GM04503 (cell line): ENCODE measurements around the gene MR1.

ENCODE experiments used
- DNase-seq: peaks from one replicate; pipeline ENCODE4 v3.0.0-alpha.2; 2012; ENCODE audit warnings: low read depth

MR1 gene

DNA sequence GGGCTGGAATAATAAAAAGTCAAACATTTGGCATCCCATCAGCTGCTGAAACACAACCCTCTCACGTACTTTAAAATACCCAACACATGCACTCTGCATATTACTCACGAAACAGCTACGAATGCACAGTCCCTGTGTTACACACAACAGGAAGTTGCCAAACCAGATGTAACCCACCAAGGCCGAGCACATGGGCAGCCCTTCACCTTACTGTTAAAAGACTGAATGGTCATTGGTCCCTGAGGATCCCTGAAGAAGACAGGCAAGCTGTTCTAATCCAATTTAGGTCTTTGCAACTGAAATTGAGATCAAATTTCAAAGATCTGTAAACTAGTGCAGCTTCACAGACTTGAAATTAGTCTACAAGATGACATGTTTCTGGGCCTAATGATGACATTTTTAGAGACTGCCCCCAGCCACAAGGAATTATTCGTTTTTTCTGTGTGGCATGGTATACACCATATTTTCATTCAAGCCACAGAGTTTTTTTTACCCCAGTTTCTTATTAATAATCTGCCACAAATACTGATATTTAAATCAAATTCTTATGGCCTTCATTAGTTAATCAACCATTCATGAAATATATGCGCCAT lies 29.1 kb downstream of the MR1 start:
- peak; percentile 57 for DNase-seq

DNA sequence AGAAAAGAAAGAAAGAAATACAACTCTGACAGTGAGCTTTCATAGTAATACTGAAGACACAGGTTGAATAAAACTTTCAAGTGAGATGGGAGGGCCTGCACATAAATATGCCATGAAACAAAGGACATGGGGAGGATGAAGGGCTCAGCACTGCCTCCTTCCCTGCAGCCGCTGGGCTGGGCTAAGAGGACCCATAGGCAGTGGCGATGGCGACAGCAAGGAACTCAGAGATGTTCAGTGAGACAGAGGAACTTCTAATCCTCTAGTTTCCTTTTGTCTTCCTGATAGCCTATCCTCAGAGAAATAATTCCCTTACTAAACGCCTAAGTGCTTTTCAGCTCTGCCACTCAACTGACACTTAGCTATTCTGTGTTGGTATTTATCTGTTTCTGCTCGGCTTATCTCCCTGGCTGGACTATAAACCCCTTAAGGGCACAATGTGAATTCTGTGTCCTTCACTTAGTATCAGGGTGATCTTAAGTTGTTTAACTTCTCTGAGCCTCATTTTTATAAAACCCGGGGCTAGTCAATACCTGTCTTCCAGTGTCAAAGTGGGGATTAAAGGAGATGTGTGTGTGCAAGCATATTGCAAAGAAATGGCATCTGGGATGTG lies 30.3 kb downstream of the MR1 start:
- no peak for DNase-seq

DNA sequence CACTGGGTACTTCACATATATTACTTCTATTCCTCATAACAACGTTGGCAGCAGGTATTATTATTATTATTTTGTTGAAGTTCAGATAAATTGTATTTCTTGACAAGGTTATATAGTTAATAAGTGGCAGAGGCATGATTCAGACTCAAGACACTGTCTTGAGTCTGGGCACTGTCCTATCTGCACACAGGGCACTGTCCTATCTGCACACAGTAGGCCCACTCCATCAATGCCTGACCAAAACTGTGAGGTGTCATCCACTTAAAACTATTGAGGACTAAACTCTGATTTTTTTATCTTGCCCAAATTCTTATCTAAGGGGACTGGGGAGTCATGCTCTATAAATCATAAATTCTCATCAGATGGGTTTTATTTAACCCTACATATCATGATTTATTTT lies 30.9 kb downstream of the MR1 start:
- DNase-seq = no peak

GRCh38 chr1:181073638-181074037 lies 39.9 kb downstream of the MR1 start:
- DNase-seq = no peak

DNA sequence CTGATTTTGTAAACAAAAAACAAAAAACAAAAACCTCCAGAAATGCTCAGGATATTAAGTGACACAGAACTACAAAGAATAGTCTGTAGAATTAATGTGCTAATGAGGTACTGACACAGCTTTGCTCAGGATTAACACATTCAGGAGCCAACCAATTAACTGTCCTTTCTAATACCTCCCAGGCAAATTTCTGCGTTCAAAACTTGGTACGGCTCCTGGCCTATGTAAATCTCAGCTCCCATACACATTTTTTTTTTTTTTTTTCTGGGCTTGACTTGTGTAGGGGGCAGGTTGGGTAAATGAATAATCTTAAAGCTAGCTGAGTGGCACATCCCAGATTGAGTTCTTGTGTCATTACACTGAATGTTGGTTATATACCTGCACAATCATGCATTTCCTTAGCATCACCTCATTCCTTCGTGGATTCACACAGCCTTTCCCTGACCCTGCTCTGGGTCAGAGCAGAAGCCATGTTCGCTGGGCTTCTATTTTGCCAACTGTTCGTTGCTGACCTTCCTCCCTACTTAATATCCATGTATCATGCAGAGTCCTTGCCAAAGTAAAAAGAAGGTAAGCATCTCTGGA lies 42.1 kb downstream of the MR1 start:
- DNase-seq = no peak

GRCh38 chr1:181076852-181077251 lies 43.1 kb downstream of the MR1 start:
- no peak for DNase-seq

GRCh38 chr1:181077576-181078242 lies 43.9 kb downstream of the MR1 start:
- DNase-seq = no peak

DNA sequence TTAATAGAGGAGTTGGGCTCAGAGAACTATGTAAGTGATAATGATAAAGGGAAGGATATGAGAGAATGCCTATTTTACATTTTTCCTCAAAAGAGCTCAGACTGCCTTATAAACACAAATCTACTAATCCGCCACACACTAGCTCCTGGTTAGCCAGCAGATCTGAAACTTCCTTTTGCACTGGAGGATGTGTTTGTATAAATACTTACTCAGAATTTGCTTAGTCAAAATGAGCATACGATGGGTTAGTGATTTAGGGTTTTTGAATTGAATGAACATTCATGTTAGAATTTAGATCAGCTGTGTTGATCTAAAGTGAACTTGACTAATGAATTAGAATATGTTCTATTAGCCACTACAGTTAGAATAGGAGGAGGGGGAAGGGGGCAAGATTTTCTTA lies 45.6 kb downstream of the MR1 start:
- no peak for DNase-seq

GRCh38 chr1:181079920-181080319 lies 46.1 kb downstream of the MR1 start:
- DNase-seq = no peak

DNA sequence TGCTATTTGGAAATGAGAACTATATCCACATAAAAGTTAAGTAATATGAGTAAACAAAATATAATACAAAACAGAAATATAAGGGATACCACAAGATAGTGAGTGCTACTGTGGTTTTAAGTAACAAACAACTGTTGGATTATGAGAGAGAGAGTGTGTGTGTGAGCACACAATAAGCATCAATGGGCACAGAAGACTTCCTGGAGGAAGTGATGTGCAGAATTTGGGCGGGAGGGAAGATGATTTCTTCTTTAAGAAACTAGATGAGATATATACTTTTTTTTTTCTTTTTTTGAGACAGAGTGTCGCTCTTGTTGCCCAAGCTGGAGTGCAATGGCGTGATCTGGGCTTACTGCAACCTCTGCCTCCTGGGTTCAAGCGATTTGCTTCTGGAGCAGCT lies 46.8 kb downstream of the MR1 start:
- no peak for DNase-seq

- no peak for DNase-seq
Observed at GRCh38 chr1:181081395-181081794, 47.6 kb downstream of the MR1 start.

GRCh38 chr1:181083842-181084605 lies 50.2 kb downstream of the MR1 start:
- DNase-seq = no peak

DNA sequence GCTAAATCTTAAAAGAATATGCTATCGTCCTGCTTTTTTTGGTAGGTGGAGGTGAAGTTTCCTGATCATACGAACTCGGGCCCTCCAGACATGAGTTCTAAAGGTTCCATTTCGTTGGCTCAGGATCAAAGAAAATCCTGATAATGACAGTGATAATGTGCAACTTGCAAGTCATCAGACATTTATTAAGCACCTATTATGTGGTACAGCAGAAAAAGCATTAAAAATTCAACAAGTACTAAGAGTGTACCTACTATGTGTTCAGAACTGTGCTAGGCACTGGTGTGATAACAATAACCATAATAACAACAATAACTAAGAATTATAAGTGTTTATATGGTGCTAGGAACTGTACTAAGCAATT lies 50.8 kb downstream of the MR1 start:
- DNase-seq = no peak

DNA sequence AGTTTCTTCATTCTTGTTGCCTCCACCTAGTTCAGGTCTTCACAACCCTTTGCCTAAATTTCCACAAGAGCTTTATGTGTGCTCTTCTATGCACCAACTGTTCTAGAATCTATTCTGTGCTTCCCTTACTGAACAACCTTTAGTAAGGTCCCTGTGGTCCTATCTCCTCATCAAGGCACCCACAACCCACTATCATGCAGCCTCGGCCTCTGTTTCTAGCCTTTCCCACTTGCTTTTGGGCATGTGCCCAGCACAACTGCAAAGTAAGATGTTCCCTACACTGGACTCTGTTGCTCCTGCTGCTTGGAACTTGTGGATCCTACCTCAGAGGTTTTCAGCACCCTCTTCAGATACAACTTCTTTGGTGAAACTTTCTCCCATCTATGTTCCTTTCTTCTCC lies 52.3 kb downstream of the MR1 start:
- no peak for DNase-seq

- DNase-seq = no peak
Observed at GRCh38 chr1:181086926-181087325, 53.1 kb downstream of the MR1 start.

GRCh38 chr1:181087400-181087901 lies 53.7 kb downstream of the MR1 start:
- DNase-seq = no peak

DNA sequence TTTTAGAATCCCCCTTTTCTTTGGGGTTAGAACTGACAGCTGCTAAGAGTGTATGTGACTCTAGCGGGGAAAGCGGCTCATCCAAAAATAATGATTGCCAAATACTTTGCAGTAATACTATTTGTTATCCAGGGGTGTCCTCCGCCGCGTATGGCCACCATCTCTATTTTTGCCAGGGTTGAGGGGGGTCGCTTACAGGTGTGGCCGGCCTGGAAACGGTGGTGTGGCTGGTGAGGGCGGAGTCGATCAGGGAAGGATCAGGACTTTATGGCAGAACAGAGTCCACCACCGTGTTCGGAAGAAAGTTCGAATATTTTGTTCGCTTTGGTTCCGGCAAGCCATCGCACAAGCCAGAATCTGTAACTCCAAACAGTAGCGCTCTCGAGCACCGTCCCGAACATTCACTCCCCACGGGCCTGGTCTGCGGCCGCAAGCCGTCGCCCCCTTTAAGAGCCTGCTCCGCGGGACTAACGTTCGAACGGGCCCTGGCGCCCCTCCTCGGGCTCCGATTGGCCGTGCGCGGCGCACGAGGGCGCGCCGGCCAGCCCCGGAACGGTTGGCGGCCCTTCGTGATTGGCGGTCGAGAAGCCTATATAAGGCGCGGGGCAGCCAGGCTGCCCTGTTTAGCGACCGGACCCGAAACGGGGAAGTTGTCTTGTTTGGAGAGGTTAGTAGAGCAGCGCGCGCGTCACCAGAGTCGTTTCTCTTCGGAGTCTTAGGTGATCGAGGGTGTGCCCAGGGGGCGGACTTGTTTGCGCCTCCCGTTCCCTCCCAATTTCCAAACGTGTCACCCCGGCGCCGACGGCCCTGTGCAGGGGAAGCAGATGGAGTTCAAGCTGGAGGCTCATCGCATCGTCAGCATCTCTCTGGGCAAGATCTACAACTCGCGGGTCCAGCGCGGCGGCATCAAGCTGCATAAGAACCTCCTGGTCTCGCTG lies 54.6 kb downstream of the MR1 start, which contains the start of gene IER5:
IER5 (plus strand) TSS at position 622 of the 938 bp plus-strand sequence; CDS start at position 825, 203 bp downstream.
- DNase-seq = peak; percentile 80

DNA sequence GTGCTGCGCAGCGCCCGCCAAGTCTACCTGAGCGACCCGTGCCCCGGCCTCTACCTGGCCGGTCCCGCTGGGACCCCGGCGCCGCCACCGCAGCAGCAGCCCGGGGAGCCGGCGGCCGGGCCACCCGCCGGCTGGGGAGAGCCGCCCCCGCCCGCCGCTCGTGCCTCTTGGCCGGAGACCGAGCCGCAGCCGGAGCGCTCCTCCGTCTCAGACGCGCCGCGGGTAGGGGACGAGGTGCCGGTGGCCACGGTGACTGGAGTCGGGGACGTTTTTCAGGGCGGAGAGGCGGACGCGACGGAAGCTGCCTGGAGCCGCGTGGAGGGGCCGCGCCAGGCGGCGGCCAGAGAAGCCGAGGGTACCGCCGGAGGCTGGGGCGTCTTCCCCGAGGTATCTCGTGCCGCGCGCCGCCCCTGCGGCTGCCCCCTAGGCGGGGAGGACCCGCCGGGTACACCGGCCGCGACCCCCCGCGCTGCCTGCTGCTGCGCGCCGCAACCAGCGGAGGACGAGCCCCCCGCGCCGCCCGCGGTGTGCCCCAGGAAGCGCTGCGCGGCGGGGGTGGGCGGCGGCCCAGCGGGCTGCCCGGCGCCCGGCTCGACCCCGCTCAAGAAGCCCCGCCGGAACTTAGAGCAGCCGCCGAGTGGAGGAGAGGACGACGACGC lies 55.4 kb downstream of the MR1 start:
- DNase-seq = no peak

- no peak for DNase-seq
Observed at GRCh38 chr1:181089676-181090544, 56.1 kb downstream of the MR1 start.
